H1 (cell line): ENCODE data around the gene EPB41L2. TPM values are rescaled to one million over a fixed set of nuclear protein-coding genes. Genes with fewer than 3 reads are reported as not detected.

Experiments
- CTCF ChIA-PET: fragments of 300-600 bp; sonication (Branson Sonifier 250); formaldehyde crosslinking; loops from one replicate; lab custom pipeline; 2021; ENCODE audit not compliant: partially characterized antibody; lab: Charles Lee
- POLR2A ChIA-PET: fragments of 300-600 bp; sonication (Branson Sonifier 250); formaldehyde crosslinking; loops from one replicate; lab custom pipeline; 2021; ENCODE audit warnings: inconsistent platforms; ENCODE audit not compliant: partially characterized antibody; lab: Charles Lee
- DNase-seq, 2 experiments: peaks; one replicate each; pipeline versions ENCODE4 v3.0.0 to v3.0.0-alpha.2; 2010 to 2022; ENCODE audit warnings: low spot score in 2 of 2, low read depth in 1 of 2, mixed read lengths in 1 of 2
- FAIRE-seq: peaks from 2 replicates; lab custom pipeline; 2011; peaks lifted over from hg19 to GRCh38; lab: Jason Lieb, UNC
- H2AFZ ChIP-seq: 2 replicates; pipeline ENCODE4 v1.8.1; 2012; ENCODE audit warnings: low read length, inconsistent platforms
- H2AK5ac ChIP-seq: 2 replicates; pipeline ENCODE4 v1.6.1; 2013; ENCODE audit warnings: low read depth, low read length
- H2BK120ac ChIP-seq: replicated peaks from 2 replicates; pipeline ENCODE3; 2013; ENCODE audit warnings: low read depth, low read length, inconsistent platforms
- H2BK12ac ChIP-seq: 2 replicates; pipeline ENCODE4 v1.6.1; 2013; ENCODE audit warnings: low read depth, low read length
- H2BK15ac ChIP-seq: 2 replicates; pipeline ENCODE4 v1.6.1; 2013; ENCODE audit warnings: low read length
- H2BK20ac ChIP-seq: 2 replicates; pipeline ENCODE4 v1.6.1; 2013; ENCODE audit warnings: low read length
- H2BK5ac ChIP-seq: 2 replicates; pipeline ENCODE4 v1.6.1; 2013; ENCODE audit warnings: low read depth, low read length
- H3K14ac ChIP-seq: 2 replicates; pipeline ENCODE4 v1.6.1; 2013; ENCODE audit warnings: inconsistent platforms; ENCODE audit not compliant: insufficient read length
- H3K18ac ChIP-seq: 2 replicates; pipeline ENCODE4 v1.6.1; 2013; ENCODE audit warnings: low read length; ENCODE audit errors: extremely low read depth
- H3K23ac ChIP-seq: 2 replicates; pipeline ENCODE4 v1.6.1; 2013; ENCODE audit warnings: inconsistent platforms; ENCODE audit not compliant: insufficient read length
- H3K23me2 ChIP-seq: 2 replicates; pipeline ENCODE4 v1.6.1; 2013; ENCODE audit warnings: low read depth, low read length
- H3K27ac ChIP-seq: 2 replicates; pipeline ENCODE4 v1.6.1; 2011; ENCODE audit warnings: low read depth, low read length, inconsistent platforms
- H3K27me3 ChIP-seq, 4 experiments: replicated peaks in 1 of 4; 1 replicate in 1 of 4; 2 replicates in 3 of 4; pipeline versions ENCODE4 v1.6.1 to v1.8.1; 2011 to 2013; ENCODE audit warnings: low read length in 3 of 4, mild to moderate bottlenecking in 3 of 4, inconsistent platforms in 2 of 4, mixed read lengths in 2 of 4, moderate library complexity in 1 of 4; ENCODE audit not compliant: control insufficient read depth in 3 of 4, insufficient read depth in 3 of 4; ENCODE audit errors: extremely low read depth in 1 of 4
- H3K36me3 ChIP-seq, 4 experiments: 2 replicates each; pipeline versions ENCODE4 v1.6.1 to v1.8.1; 2011 to 2013; ENCODE audit warnings: mild to moderate bottlenecking in 4 of 4, low read length in 3 of 4, moderate library complexity in 2 of 4, control low read depth in 1 of 4, inconsistent platforms in 1 of 4; ENCODE audit not compliant: insufficient read depth in 4 of 4, control insufficient read depth in 2 of 4
- H3K4ac ChIP-seq: replicated peaks from 2 replicates; pipeline ENCODE3; 2013; ENCODE audit warnings: low read length, low read depth, mixed read lengths, inconsistent platforms; ENCODE audit not compliant: insufficient read length
- H3K4me1 ChIP-seq, 4 experiments: replicated peaks in 1 of 4; 1 replicate in 1 of 4; 2 replicates in 3 of 4; pipeline versions ENCODE4 v1.6.1 to v1.8.1; 2011 to 2013; ENCODE audit warnings: low read length in 3 of 4, inconsistent platforms in 2 of 4, mixed read lengths in 1 of 4; ENCODE audit not compliant: insufficient read depth in 4 of 4, control insufficient read depth in 3 of 4
- H3K4me2 ChIP-seq, 2 experiments: 2 replicates each; pipeline versions ENCODE4 v1.6.1 to v1.8.1; 2011 to 2013; ENCODE audit warnings: low read depth in 2 of 2, low read length in 2 of 2, control low read depth in 1 of 2, inconsistent platforms in 1 of 2, mild to moderate bottlenecking in 1 of 2; ENCODE audit not compliant: insufficient read depth in 1 of 2
- H3K4me3 ChIP-seq, 4 experiments: fragments of 200-600, 300-600 bp in 1 of 4; sonication (generic), shearing (Covaris generic), sonication (Bioruptor Twin) in 1 of 4; 2 replicates each; pipeline versions ENCODE4 v1.5.1 to v1.8.1; 2011 to 2016; ENCODE audit warnings: low read length in 4 of 4, low read depth in 3 of 4, control low read depth in 2 of 4, inconsistent platforms in 2 of 4, mild to moderate bottlenecking in 2 of 4, mixed read lengths in 1 of 4, moderate library complexity in 1 of 4; ENCODE audit not compliant: insufficient read depth in 2 of 4; ENCODE audit errors: extremely low read depth in 1 of 4
- H3K56ac ChIP-seq: replicated peaks from 2 replicates; pipeline ENCODE3; 2013; ENCODE audit warnings: low read depth, mild to moderate bottlenecking, mixed read lengths, low read length, inconsistent platforms; ENCODE audit not compliant: insufficient read length
- H3K79me1 ChIP-seq: 2 replicates; pipeline ENCODE4 v1.6.1; 2013; ENCODE audit warnings: low read depth, low read length, control low read depth
- H3K79me2 ChIP-seq, 2 experiments: 2 replicates each; pipeline versions ENCODE4 v1.6.1 to v1.8.1; 2012 to 2013; ENCODE audit warnings: low read length in 2 of 2, mild to moderate bottlenecking in 2 of 2, inconsistent platforms in 1 of 2; ENCODE audit not compliant: insufficient read depth in 2 of 2, control insufficient read depth in 1 of 2
- H3K9ac ChIP-seq, 4 experiments: replicated peaks in 1 of 4; 1 replicate in 1 of 4; 2 replicates in 3 of 4; pipeline versions ENCODE4 v1.6.1 to v1.8.1; 2011 to 2013; ENCODE audit warnings: low read depth in 3 of 4, low read length in 3 of 4, control low read depth in 2 of 4, mild to moderate bottlenecking in 2 of 4, moderate library complexity in 2 of 4, inconsistent platforms in 1 of 4; ENCODE audit errors: extremely low read depth in 1 of 4
- H3K9me3 ChIP-seq, 2 experiments: 2 replicates each; pipeline versions ENCODE4 v1.6.1 to v1.8.1; 2012 to 2013; ENCODE audit warnings: mild to moderate bottlenecking in 2 of 2, moderate library complexity in 2 of 2, control low read depth in 1 of 2, inconsistent platforms in 1 of 2, low read depth in 1 of 2, low read length in 1 of 2, mixed read lengths in 1 of 2; ENCODE audit not compliant: insufficient read depth in 2 of 2
- H4K20me1 ChIP-seq, 2 experiments: replicated peaks in 1 of 2; 2 replicates each; pipeline versions ENCODE3 to v1.8.1; 2011 to 2013; ENCODE audit warnings: inconsistent platforms in 2 of 2, low read length in 2 of 2, mild to moderate bottlenecking in 1 of 2; ENCODE audit not compliant: insufficient read depth in 2 of 2, control insufficient read depth in 1 of 2
- H4K5ac ChIP-seq: 2 replicates; pipeline ENCODE4 v1.6.1; 2013; ENCODE audit warnings: low read length, low read depth, mixed read lengths, inconsistent platforms; ENCODE audit not compliant: insufficient read length
- H4K8ac ChIP-seq: 2 replicates; pipeline ENCODE4 v1.8.0; 2013; ENCODE audit warnings: mild to moderate bottlenecking, moderate library complexity, low read length, inconsistent platforms; ENCODE audit not compliant: insufficient read depth; ENCODE audit errors: extremely low read depth
- H4K91ac ChIP-seq: replicated peaks from 2 replicates; pipeline ENCODE3; 2013; ENCODE audit warnings: low read length, mixed read lengths, inconsistent platforms; ENCODE audit not compliant: insufficient read length
- HDAC6 ChIP-seq: IDR thresholded peaks from one replicate; pipeline ENCODE4 v1.7.1; 2012; ENCODE audit warnings: low read depth, mild to moderate bottlenecking, inconsistent platforms, low read length, moderate library complexity
- WGBS, 2 experiments: shearing (Covaris generic) in 1 of 2; methylation state at CpG; one replicate each; pipeline versions ENCODE4 v1.1.6 to v1.1.7; 2013 to 2015; ENCODE audit warnings: low lambda C conversion rate in 2 of 2, mixed read lengths in 2 of 2, inconsistent platforms in 1 of 2, low coverage in 1 of 2, missing lambda C conversion rate in 1 of 2; ENCODE audit not compliant: insufficient replicate concordance in 2 of 2, insufficient coverage in 1 of 2, insufficient read length in 1 of 2; ENCODE audit errors: extremely low coverage in 1 of 2, missing lambda C conversion rate in 1 of 2; 5-methylcytosine and 5-hydroxymethylcytosine counted together
- polyA plus RNA-seq, 7 experiments: library from polyadenylated mRNA; depleted of rRNA in 3 of 7; stranded (reverse) in 5 of 7; unstranded in 2 of 7; fragments of >200 nt in 5 of 7; fragments of 200-250 nt in 2 of 7; gene quantifications; 1 replicate in 5 of 7; 2 replicates in 1 of 7; 4 replicates in 1 of 7; pipeline versions ENCODE4 v1.2.1 to v1.2.3, GENCODE V29; 2011 to 2013; ENCODE audit warnings: missing spikeins in 2 of 7, mixed read lengths in 2 of 7
- total RNA-seq: library from RNA; stranded (reverse); fragmentation: NEBNext Ultra II Directional; extraction: Animal tissue kit (Norgen Biotek cat#: 25700); gene quantifications from 2 replicates; pipeline ENCODE4 v1.2.1, GENCODE V29; 2021

EPB41L2 gene
- total and polyA plus RNA-seq, 2 of the 8 experiments (the other 6 are each of a cell fraction or from before 2014, with no cell fraction given) = 22.5 to 123 TPM

DNA sequence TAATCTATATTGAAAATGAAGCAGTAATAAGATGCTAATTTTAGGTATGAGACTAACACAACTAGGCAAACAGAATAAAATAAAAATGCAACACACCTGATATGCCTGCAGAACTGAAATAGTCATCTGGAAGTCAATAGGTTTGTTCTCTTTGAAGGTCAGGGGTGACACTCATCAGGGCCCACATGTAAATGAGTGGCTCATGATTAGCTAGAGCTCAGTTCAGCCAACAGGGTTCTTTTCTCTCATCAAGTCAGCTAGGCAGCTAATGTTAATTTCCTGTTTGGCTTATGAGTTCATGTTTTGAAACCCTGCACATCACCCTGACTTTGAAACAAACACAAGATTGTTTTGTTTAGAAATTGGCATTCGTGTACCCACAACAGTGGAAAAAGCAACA is 212.0 kb downstream of the EPB41L2 start:
- H2BK12ac ChIP-seq = no peak overlapping the region
- H3K9me3 ChIP-seq = no peaks in the 10 kb centered on the region
- H2AK5ac ChIP-seq = no peak overlapping the region
- H4K5ac ChIP-seq = no peak overlapping the region
- no peak overlapping the region for H2BK120ac ChIP-seq
- H3K4ac ChIP-seq = no peak overlapping the region
- no peak overlapping the region for H3K4me3 ChIP-seq
- no peak overlapping the region for H2AFZ ChIP-seq
- H2BK5ac ChIP-seq = no peak overlapping the region
- no peak overlapping the region for H3K18ac ChIP-seq
- H3K36me3 ChIP-seq = peaks cover 0 to 2% (median 0%) of the 10 kb centered on the region in 4 experiments; a peak in 4 of 8 replicates
- H3K4me2 ChIP-seq = no peak overlapping the region
- no peak overlapping the region for H2BK20ac ChIP-seq
- FAIRE-seq = no peak
- no peak overlapping the region for H3K27ac ChIP-seq
- no peaks in the 10 kb centered on the region; the same call in 1 of the 2 replicates for H3K23me2 ChIP-seq
- H3K9ac ChIP-seq = no peak overlapping the region
- no peak overlapping the region for H3K14ac ChIP-seq
- H4K91ac ChIP-seq = no peak overlapping the region
- no peak overlapping the region for H4K8ac ChIP-seq
- CTCF ChIA-PET = interaction anchor here (1.1 to 1.5 kb wide), 3 partner anchors 8 to 266 kb away, joined by 3 to 8 read pairs (median 4); no protein-coding TSS in a partner anchor
- no peaks in the 10 kb centered on the region for H3K27me3 ChIP-seq
- peaks cover 0 to 13% (median 4%) of the 10 kb centered on the region in 4 experiments; a peak in 5 of 7 replicates for H3K4me1 ChIP-seq
- POLR2A ChIA-PET = no interaction called here
- no peaks in the 10 kb centered on the region for H4K20me1 ChIP-seq
- no peak overlapping the region for H2BK15ac ChIP-seq
- TF ChIP-seq HDAC6 = no peak
- H3K56ac ChIP-seq = no peak overlapping the region
- no peaks in the 10 kb centered on the region for H3K79me2 ChIP-seq
- H3K23ac ChIP-seq = no peak overlapping the region
- DNase-seq = no peak
- WGBS, 2 experiments = 73% methylated on average over 1 of the region's 1 CpG; no CpG with 5 or more reads in 1 of the 2 experiments
- H3K79me1 ChIP-seq = no peaks in the 10 kb centered on the region
